Lower lobe of right lung (tissue), 2 donors: Measurements from ENCODE around the gene WDR76. TPM values are rescaled to one million over a fixed set of nuclear protein-coding genes. Genes with fewer than 3 reads are reported as not detected.
A peak's percentile ranks its signal among the peaks of the same experiment; 100 is the strongest.

Source experiments
- ATAC-seq, 2 donors: fragments of 200-7000 bp; cut with Tn5 transposase; one replicate each; pipeline ENCODE4 v1.9.1; 2020 to 2022; ENCODE audit warnings: mild to moderate bottlenecking in 2 of 2, moderate library complexity in 2 of 2
- DNase-seq: peaks from one replicate; pipeline ENCODE4 v3.0.0-alpha.2; 2020
- H3K27ac ChIP-seq: fragments of 200-600 bp; one replicate; pipeline ENCODE4 v1.8.0; 2022
- H3K27me3 ChIP-seq: fragments of 200-600 bp; one replicate; pipeline ENCODE4 v1.8.0; 2022; ENCODE audit warnings: low read depth
- H3K36me3 ChIP-seq: fragments of 200-600 bp; one replicate; pipeline ENCODE4 v1.8.0; 2022; ENCODE audit warnings: mild to moderate bottlenecking
- H3K4me1 ChIP-seq: fragments of 200-600 bp; one replicate; pipeline ENCODE4 v1.8.0; 2022
- H3K4me3 ChIP-seq: fragments of 200-600 bp; one replicate; pipeline ENCODE4 v1.8.0; 2022; ENCODE audit warnings: mild to moderate bottlenecking
- H3K9me3 ChIP-seq: fragments of 200-600 bp; one replicate; pipeline ENCODE4 v1.8.0; 2022
- CTCF ChIP-seq: fragments of 200-600 bp; IDR thresholded peaks from one replicate; pipeline ENCODE4 v1.8.0; 2022; ENCODE audit warnings: antibody characterized with exemption, mild to moderate bottlenecking
- intact Hi-C: fragments of 100-400 bp; cut with DNase I; formaldehyde crosslinking; loops from one replicate; pipeline ENCODE4 v1.11.0; 2022
- total RNA-seq: library from RNA; stranded (reverse); fragmentation: NEBNext Ultra II Directional; extraction: Animal tissue kit (Norgen Biotek cat#: 25700); gene quantifications from one replicate; pipeline ENCODE4 v1.2.1, GENCODE V29; 2021
- donor health status: DM: no; HTN: yes; CAD: no; lungs with severe emphysema.

WDR76 gene
- total RNA-seq, 1 donor from 2014 or later: 5.7 TPM

- ATAC-seq (no peak), DNase-seq (no peak)
- Histone ChIP-seq H3K27ac (no peak overlapping the region), H3K36me3 (peaks cover 16% of the 10 kb centered on the region), H3K27me3 (no peaks in the 10 kb centered on the region), H3K4me1 (no peaks in the 10 kb centered on the region), H3K4me3 (no peak overlapping the region), H3K9me3 (no peaks in the 10 kb centered on the region)
- no peak for TF ChIP-seq CTCF
- intact Hi-C loops: no loop called here
Measured at GRCh38 chr15:43868406-43868805, 41.6 kb downstream of the WDR76 start.

DNA sequence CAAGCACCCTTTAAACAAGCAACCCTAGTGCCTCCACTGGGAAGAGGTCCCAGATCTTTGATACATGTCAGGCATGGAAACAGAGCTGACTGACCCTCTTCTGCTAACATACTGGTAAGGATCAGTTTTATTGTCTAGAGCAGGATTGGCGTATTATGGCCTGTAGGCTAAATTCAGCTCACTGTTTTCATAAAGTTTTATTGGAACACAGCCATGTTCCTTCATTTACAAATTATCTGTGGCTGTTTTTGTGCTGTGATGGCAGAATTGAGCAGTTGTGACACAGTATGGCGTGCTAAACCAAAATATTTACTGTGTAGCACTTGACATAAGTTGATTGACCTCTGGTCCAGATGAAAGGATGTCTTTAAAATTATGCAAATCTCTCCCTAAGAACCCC is 45.0 kb downstream of the WDR76 start:
- Histone ChIP-seq H3K4me3 (no peak overlapping the region), H3K27ac (no peak overlapping the region), H3K9me3 (no peaks in the 10 kb centered on the region), H3K4me1 (no peaks in the 10 kb centered on the region), H3K27me3 (no peaks in the 10 kb centered on the region), H3K36me3 (peaks cover under 1% of the 10 kb centered on the region)
- TF ChIP-seq CTCF: no peak
- ATAC-seq: no peak
- intact Hi-C loops: no loop called here
- no peak for DNase-seq

DNA sequence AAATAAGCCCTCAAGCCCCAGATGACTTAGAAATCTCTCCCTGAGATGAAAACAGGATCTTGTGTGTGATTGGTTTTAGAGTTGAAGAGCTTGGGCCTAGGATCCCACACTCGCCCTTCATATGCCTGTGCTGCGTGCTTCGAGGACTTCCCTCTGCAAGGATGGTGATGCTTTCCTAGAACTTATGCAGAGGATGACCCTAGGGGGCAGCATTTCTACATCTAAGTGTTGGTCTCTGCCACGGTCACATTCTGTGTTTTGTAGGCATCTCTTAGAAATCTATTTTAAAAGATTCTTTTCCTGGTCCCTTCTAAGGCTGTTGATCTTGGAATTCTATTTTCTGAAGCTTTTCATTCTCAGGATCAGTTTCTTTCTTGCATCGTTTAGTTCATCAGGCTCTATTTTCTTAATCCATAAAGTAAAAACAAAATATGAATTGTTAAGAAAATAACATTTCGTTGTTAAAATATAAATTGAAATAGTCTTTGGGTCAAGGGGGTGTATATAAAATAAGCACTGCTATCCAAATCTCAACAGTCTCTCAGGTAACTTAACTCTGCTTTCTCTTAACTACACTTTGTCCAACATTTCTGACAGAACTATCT is 45.7 kb downstream of the WDR76 start:
- no peaks in the 10 kb centered on the region for H3K36me3 ChIP-seq
- TF ChIP-seq CTCF: peak; percentile 44
- no peaks in the 10 kb centered on the region for H3K9me3 ChIP-seq
- no peaks in the 10 kb centered on the region for H3K27me3 ChIP-seq
- intact Hi-C loops: no loop called here
- ATAC-seq (no peak), DNase-seq (no peak)
- no peak overlapping the region for H3K4me3 ChIP-seq
- H3K4me1 ChIP-seq: no peaks in the 10 kb centered on the region
- no peak overlapping the region for H3K27ac ChIP-seq

DNA sequence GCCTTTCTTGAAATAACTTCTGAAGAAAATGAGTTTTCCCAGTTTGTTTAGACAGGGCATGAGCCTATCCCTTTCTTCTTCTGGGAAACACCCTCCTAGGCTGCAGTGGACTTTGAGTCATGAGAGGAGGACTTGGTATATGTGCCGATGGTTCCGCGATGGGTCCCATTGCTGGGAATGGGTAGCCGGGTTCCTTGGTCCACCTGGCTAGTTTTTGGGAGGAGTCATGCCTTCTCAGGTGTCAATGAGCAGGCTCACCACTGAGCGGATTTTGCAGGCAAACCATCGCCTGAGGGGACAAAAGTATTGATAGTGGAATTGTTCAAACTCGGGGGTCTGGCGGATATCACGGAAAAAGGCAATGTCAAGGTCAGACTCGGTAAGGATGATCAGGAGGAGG is 46.8 kb downstream of the WDR76 start:
- no peak for ATAC-seq
- H3K4me1 ChIP-seq: no peaks in the 10 kb centered on the region
- H3K27ac ChIP-seq: no peak overlapping the region
- no peaks in the 10 kb centered on the region for H3K36me3 ChIP-seq
- intact Hi-C loops: no loop called here
- no peak for DNase-seq
- no peak overlapping the region for H3K4me3 ChIP-seq
- no peaks in the 10 kb centered on the region for H3K27me3 ChIP-seq
- no peak for TF ChIP-seq CTCF
- no peaks in the 10 kb centered on the region for H3K9me3 ChIP-seq

DNA sequence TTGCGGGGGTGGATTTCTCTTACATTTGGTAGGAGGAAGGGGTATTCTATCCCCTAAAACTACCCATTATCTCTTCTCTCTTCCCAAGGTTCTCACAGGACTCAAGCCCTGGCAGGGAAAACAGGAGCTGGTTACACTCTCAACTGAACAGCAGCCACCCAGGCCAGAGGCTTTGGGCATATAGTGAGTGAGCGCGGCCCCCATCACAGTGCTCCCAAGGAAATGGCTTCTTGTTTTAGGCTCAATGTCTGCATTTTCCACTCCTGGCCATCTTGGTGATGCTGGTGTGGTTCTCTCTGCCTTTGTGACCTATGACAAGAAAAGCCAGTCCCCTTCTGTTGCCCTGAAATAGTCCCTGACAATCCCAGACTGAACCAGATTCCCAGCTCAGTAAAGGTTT is 50.1 kb downstream of the WDR76 start:
- no peak for ATAC-seq
- Histone ChIP-seq H3K4me3 (no peak overlapping the region), H3K27ac (no peak overlapping the region), H3K27me3 (no peaks in the 10 kb centered on the region), H3K9me3 (no peaks in the 10 kb centered on the region), H3K36me3 (no peaks in the 10 kb centered on the region), H3K4me1 (no peaks in the 10 kb centered on the region)
- no peak for DNase-seq
- no peak for TF ChIP-seq CTCF
- intact Hi-C loops: no loop called here

GRCh38 chr15:43877371-43877770 is 50.6 kb downstream of the WDR76 start:
- Histone ChIP-seq H3K4me3 (no peak overlapping the region), H3K4me1 (no peaks in the 10 kb centered on the region), H3K36me3 (no peaks in the 10 kb centered on the region), H3K27me3 (no peaks in the 10 kb centered on the region), H3K27ac (no peak overlapping the region), H3K9me3 (no peaks in the 10 kb centered on the region)
- TF ChIP-seq CTCF: no peak
- no peak for ATAC-seq
- intact Hi-C loops: no loop called here
- no peak for DNase-seq
